ENCODE measurements around the gene NUDCD3.

DNA sequence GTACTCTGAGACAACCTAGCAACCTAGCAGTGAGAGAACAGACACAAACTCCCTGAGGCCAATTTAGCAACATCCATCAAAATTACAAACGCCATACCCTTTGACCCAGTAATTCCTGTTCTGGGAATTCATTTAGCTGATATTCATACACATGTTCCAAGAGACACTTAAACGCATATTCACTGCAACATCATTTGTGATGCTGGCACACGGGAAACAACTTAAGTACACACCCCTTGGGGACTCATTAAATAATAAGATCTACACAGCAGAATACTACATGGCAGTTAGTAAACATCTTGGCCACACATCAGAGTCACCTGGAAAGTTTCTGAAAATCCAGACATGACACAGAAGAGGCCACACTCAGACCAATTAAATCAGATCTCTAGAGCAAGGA lies 17.6 kb downstream of the NUDCD3 start:
- TF ChIP-seq CTCF (conservative IDR thresholded peaks at IDR 0.05; ENCODE audit: low read depth, low read length) (no peak), EZH2 (IDR thresholded peaks at IDR 0.05; ENCODE audit: low read length, unreplicated experiment) (no peak), EZH2phosphoT487 (IDR thresholded peaks at IDR 0.05; ENCODE audit: borderline replicate concordance, low read length) (no peak)

Measured in PC-3 (cell line).